ENCODE data around the gene ADCY2.

Gene ADCY2

GRCh38 chr5:7848296-7848695 is 452.4 kb downstream of the ADCY2 start:
- no peak for ATAC-seq
- Mint-ChIP-seq H3K36me3 (no peaks in the 10 kb centered on the region), H3K4me3 (no peak overlapping the region)

GRCh38 chr5:7849681-7850394 is 453.9 kb downstream of the ADCY2 start:
- peak overlapping the region; percentile 63 for H3K4me3 Mint-ChIP-seq
- H3K27me3 Mint-ChIP-seq, result peaks cover 35% of the 10 kb centered on the region
- no peak for ATAC-seq
- no peaks in the 10 kb centered on the region for H3K36me3 Mint-ChIP-seq
- peaks cover 32% of the 10 kb centered on the region for H3K4me1 Mint-ChIP-seq
- peaks cover 3% of the 10 kb centered on the region for H3K9me3 Mint-ChIP-seq
- no peak overlapping the region for H3K27ac Mint-ChIP-seq

More at GRCh38 chr5:7848296-7848695, 452.4 kb downstream of the ADCY2 start:
- H3K4me1 Mint-ChIP-seq, result peaks cover 32% of the 10 kb centered on the region
- no peaks in the 10 kb centered on the region for H3K9me3 Mint-ChIP-seq
- H3K27me3 Mint-ChIP-seq, result peaks cover 35% of the 10 kb centered on the region
- no peak overlapping the region for H3K27ac Mint-ChIP-seq

GRCh38 chr5:7850395-7851239 is 454.7 kb downstream of the ADCY2 start, which contains the start of gene CFAP90:
Gene CFAP90, minus strand, starts transcription at chr5:7851133. Its CDS starts 112 bp downstream, at chr5:7851021.
- Mint-ChIP-seq H3K9me3 (peaks cover 3% of the 10 kb centered on the region), H3K27ac (no peak within 1 kb of the TSS), H3K27me3 (peaks cover 35% of the 10 kb centered on the region), H3K36me3 (no peaks in the 10 kb centered on the region), H3K4me3 (peak within 1 kb of the TSS; percentile 68), H3K4me1 (peaks cover 27% of the 10 kb centered on the region)
- ATAC-seq, result peak; percentile 61

DNA sequence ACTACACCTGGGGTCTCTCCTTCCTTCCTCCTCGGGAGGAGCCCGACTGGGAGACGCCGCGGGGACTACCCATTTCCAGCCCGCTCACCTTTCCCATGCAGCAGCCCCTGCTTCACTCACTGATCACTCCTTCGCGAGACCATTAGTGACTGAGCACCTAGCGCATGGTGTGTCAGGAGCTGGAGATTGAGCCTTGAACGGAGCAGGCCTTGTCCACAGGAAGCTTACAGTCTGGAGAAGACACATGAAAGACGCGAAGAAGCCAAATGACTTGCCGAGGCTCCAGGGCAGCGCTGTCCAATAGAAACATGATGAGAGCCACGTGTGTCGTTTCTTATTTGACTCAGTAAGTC is 455.3 kb downstream of the ADCY2 start:
- peaks cover 35% of the 10 kb centered on the region for H3K27me3 Mint-ChIP-seq
- peaks cover 27% of the 10 kb centered on the region for H3K4me1 Mint-ChIP-seq
- no peaks in the 10 kb centered on the region for H3K36me3 Mint-ChIP-seq
- no peak overlapping the region for H3K27ac Mint-ChIP-seq
- H3K4me3 Mint-ChIP-seq, result peak overlapping the region; percentile 68
- peaks cover 3% of the 10 kb centered on the region for H3K9me3 Mint-ChIP-seq
- ATAC-seq, result no peak

DNA sequence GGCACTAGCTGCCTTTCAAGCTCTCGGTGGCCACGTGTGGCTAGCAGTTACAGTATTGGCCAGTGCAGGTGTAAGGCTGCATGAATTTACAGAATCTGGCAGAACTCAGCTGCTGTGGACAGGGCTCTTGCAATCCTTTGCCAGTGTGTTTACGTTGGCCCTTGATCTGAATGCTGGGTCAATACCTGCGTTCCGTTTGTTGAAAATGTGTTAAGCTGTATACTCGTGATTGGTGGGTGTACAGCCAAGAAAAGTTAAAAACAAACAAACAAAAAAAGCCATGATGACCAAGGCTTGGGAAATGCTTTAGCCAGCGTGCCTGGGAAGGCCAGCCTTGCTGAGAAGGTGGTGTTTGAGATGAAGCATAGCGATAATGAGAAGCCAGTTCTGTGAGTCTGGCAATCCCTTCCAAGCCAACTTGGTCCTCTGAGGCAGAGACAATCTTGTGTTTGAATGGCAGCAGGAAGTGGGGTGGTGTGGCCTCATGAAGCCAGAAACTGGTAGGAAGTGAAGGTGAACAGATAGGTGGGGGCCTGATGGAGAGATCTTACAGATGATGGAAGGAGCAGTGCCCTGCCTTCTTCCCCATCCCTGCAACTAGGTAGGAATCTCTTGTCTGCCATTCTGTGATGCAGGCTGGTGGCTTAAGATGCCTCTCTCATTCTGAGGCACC is 455.8 kb downstream of the ADCY2 start:
- no peak overlapping the region for H3K27ac Mint-ChIP-seq
- H3K4me1 Mint-ChIP-seq, result peaks cover 27% of the 10 kb centered on the region
- no peak overlapping the region for H3K4me3 Mint-ChIP-seq
- ATAC-seq, result no peak
- peaks cover 35% of the 10 kb centered on the region for H3K27me3 Mint-ChIP-seq
- peaks cover 3% of the 10 kb centered on the region for H3K9me3 Mint-ChIP-seq
- no peaks in the 10 kb centered on the region for H3K36me3 Mint-ChIP-seq

DNA sequence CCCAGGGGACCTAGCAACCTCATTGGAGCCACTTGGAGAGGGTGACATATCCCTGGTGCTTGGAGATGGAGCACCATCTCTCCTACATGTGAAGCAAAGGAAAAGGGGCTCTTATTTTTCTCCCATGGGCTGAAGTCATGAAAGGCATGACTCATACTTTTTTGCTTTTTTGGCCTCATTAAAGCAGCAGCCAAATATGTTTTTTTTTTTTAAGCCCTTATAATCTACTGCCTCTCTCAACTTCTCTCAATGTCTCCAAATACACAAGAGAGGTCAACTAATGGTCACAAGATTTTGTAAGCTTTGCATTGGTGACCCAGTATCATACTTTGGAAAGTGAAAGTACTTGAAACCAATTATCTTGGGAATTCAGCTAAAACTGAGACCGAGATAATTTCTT is 456.6 kb downstream of the ADCY2 start:
- Mint-ChIP-seq H3K27me3 (peaks cover 35% of the 10 kb centered on the region), H3K9me3 (peaks cover 3% of the 10 kb centered on the region), H3K27ac (no peak overlapping the region), H3K4me3 (no peak overlapping the region), H3K36me3 (peaks cover 3% of the 10 kb centered on the region), H3K4me1 (peaks cover 27% of the 10 kb centered on the region)
- ATAC-seq, result no peak

- Mint-ChIP-seq H3K36me3 (peaks cover 7% of the 10 kb centered on the region), H3K27me3 (peaks cover 35% of the 10 kb centered on the region), H3K27ac (no peak overlapping the region), H3K4me3 (no peak overlapping the region), H3K4me1 (peaks cover 27% of the 10 kb centered on the region), H3K9me3 (peaks cover 3% of the 10 kb centered on the region)
- no peak for ATAC-seq
Measured at GRCh38 chr5:7852988-7853387, 457.1 kb downstream of the ADCY2 start.

DNA sequence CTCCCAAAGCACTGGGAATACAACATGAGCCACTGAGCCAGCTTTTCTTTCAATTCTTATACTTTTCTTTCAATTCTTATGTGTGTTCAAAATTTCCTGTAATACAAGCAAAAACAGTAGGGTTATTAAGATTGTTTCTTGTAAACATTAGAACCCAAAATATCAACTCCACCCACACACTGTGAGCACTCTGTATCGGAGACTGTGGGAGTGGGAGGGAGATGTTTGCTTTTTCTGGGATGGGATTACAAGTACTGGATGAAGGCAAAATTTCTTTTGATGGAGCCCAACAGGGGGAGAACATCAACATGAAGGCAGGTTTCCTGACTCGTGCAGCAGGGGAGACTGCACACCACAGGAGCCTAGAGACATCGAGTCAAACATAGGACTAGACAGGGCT is 459.7 kb downstream of the ADCY2 start:
- ATAC-seq, result no peak
- no peak overlapping the region for H3K27ac Mint-ChIP-seq
- peaks cover 3% of the 10 kb centered on the region for H3K9me3 Mint-ChIP-seq
- peaks cover 19% of the 10 kb centered on the region for H3K27me3 Mint-ChIP-seq
- H3K4me3 Mint-ChIP-seq, result no peak overlapping the region
- H3K36me3 Mint-ChIP-seq, result peaks cover 25% of the 10 kb centered on the region
- H3K4me1 Mint-ChIP-seq, result peaks cover 20% of the 10 kb centered on the region

DNA sequence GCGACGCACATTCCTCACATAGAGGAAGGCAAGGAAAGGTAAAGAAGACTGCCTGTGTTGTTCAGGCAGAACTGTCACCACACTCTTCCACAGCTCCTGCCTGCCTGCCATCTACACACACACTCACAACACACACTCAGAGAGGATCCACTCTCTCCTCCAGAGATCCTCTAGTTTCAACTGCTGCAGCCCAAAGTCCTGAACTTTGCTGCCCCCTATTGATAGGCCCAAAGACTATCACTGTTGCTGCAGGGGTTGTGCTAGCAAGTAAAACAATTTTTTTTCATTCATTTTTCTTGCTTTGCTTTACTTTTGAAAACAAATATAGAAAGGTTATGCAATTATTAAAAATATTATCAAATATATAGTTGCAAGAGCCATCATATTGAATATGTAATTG is 460.9 kb downstream of the ADCY2 start:
- Mint-ChIP-seq H3K9me3 (peaks cover 3% of the 10 kb centered on the region), H3K4me1 (peaks cover 12% of the 10 kb centered on the region), H3K4me3 (no peak overlapping the region), H3K27ac (no peak overlapping the region), H3K36me3 (peaks cover 31% of the 10 kb centered on the region), H3K27me3 (peaks cover 8% of the 10 kb centered on the region)
- ATAC-seq, result no peak

DNA sequence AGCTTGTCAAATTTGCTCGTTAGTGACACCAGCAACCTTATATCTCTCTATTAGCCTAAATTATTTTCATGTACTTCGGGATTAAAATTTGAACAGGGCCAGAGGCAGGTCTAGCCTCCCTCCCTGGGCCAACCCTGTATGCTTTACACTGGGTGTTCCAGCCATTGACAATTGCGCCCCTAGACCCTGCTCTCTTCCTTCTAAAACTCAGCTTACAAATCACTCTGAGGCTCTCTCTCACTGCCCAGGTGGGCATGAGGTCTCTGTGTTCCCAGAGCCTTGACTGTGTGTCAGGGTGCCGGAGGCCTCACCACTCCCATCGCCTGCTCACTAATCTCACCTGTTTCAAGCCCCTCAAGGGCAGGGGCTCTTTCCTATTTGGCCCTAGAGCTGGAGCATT is 461.4 kb downstream of the ADCY2 start:
- no peak for ATAC-seq
- peaks cover 3% of the 10 kb centered on the region for H3K9me3 Mint-ChIP-seq
- peaks cover 3% of the 10 kb centered on the region for H3K27me3 Mint-ChIP-seq
- no peak overlapping the region for H3K4me3 Mint-ChIP-seq
- H3K27ac Mint-ChIP-seq, result no peak overlapping the region
- peaks cover 7% of the 10 kb centered on the region for H3K4me1 Mint-ChIP-seq
- peaks cover 33% of the 10 kb centered on the region for H3K36me3 Mint-ChIP-seq

DNA sequence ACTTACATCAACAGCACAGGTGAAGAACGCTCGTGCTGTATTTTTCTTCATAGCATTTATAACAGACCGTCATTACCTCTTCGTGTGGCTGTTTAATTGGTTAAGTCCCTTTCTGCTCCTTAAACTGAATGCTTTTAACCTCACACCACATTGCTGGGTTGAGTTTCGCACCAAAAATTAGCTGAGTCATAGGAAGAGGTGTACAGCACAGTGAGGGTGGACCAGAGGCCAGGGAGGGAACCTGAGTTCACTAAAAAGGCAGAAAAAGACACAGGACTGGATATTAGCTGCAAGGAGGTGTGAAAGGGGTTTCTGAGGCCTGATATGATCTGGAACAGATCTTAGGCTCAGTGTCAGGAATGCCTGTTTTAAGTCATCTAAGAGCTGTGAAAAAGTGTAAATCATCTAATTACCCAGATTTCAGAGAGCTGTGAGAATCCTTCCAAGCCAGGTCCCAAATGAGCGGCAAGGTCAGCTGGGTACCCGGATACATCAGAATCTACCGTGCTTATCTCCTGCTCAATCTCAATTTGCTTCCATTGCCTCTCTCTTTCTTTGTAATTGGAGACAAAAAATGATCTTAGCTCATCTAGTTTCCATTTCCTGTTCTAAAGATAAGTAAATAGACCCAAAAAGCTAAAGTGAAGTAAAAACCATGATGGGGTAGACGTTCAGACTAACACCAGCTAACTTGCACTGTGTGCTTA is 462.1 kb downstream of the ADCY2 start:
- no peak overlapping the region for H3K27ac Mint-ChIP-seq

GRCh38 chr5:7866196-7866595 is 470.3 kb downstream of the ADCY2 start:
- no peaks in the 10 kb centered on the region for H3K9me3 Mint-ChIP-seq
- no peak overlapping the region for H3K4me3 Mint-ChIP-seq
- no peak for ATAC-seq
- H3K36me3 Mint-ChIP-seq, result peaks cover 22% of the 10 kb centered on the region
- H3K27ac Mint-ChIP-seq, result no peak overlapping the region
- H3K27me3 Mint-ChIP-seq, result no peaks in the 10 kb centered on the region
- peaks cover 31% of the 10 kb centered on the region for H3K4me1 Mint-ChIP-seq

More for the DNA sequence above, 462.1 kb downstream of the ADCY2 start:
- Mint-ChIP-seq H3K4me3 (no peak overlapping the region), H3K27me3 (no peaks in the 10 kb centered on the region), H3K36me3 (peaks cover 39% of the 10 kb centered on the region), H3K4me1 (peaks cover under 1% of the 10 kb centered on the region), H3K9me3 (peaks cover 3% of the 10 kb centered on the region)
- no peak for ATAC-seq

GRCh38 chr5:7867260-7867659 is 471.3 kb downstream of the ADCY2 start:
- H3K4me3 Mint-ChIP-seq, result no peak overlapping the region
- ATAC-seq, result no peak
- peaks cover 39% of the 10 kb centered on the region for H3K4me1 Mint-ChIP-seq
- no peaks in the 10 kb centered on the region for H3K9me3 Mint-ChIP-seq
- H3K27ac Mint-ChIP-seq, result no peak overlapping the region
- peaks cover 14% of the 10 kb centered on the region for H3K36me3 Mint-ChIP-seq
- no peaks in the 10 kb centered on the region for H3K27me3 Mint-ChIP-seq

- H3K27me3 Mint-ChIP-seq, result no peaks in the 10 kb centered on the region
- H3K4me1 Mint-ChIP-seq, result peaks cover 50% of the 10 kb centered on the region
- H3K4me3 Mint-ChIP-seq, result peak overlapping the region; percentile 92
- peaks cover 13% of the 10 kb centered on the region for H3K36me3 Mint-ChIP-seq
- H3K9me3 Mint-ChIP-seq, result no peaks in the 10 kb centered on the region
- no peak for ATAC-seq
- H3K27ac Mint-ChIP-seq, result peak overlapping the region; percentile 72
Measured at GRCh38 chr5:7868427-7868772, 472.5 kb downstream of the ADCY2 start.
